NCI-H526 (cell line): Measurements from ENCODE around the gene DDIT3.
A peak's percentile ranks its signal among the peaks of the same experiment; 100 is the strongest.
"Not testable (repeated sequence)": the region's sequence is repeated elsewhere in the genome, so short reads cannot be mapped to it uniquely, and the experiment has no call there.

ENCODE experiments used
- DNase-seq, 2 experiments: peaks; one replicate each; lab custom pipeline; 2025; lab: John Stamatoyannopoulos, UW

The DDIT3 gene

DNA sequence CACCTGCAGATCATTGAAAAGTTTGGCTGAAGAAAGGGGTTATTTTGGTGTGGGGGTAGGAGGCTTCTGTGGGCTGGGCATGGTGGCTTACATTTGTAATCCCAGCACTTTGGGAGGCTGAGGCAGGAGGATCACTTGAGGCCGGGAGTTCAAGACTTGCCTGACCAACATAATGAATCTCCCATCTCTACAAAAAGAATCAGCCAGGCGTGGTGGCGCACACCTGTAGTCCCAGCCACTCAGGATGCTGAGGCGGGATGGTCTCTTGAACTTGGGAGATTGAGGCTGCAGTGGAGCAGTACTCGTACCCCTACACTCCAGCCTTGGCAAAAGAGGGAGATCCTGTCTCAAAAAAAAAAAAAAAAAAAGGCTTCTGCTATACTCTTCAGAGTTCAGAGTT is 7.0 kb downstream of the DDIT3 start:
- no peak for DNase-seq

DNA sequence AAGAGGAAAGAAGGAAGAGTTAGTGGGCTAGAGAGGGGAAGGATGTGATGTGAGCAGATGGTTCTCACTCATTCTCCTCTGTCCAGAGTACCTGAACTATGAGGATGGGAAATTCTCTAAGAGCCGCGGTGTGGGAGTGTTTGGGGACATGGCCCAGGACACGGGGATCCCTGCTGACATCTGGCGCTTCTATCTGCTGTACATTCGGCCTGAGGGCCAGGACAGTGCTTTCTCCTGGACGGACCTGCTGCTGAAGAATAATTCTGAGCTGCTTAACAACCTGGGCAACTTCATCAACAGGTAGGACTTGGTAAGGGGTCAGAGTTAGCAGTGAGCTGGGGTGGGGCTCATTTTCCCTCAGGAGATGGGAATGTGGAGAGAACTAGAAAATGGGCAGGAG is 7.6 kb downstream of the DDIT3 start:
- DNase-seq, result no peak

DNA sequence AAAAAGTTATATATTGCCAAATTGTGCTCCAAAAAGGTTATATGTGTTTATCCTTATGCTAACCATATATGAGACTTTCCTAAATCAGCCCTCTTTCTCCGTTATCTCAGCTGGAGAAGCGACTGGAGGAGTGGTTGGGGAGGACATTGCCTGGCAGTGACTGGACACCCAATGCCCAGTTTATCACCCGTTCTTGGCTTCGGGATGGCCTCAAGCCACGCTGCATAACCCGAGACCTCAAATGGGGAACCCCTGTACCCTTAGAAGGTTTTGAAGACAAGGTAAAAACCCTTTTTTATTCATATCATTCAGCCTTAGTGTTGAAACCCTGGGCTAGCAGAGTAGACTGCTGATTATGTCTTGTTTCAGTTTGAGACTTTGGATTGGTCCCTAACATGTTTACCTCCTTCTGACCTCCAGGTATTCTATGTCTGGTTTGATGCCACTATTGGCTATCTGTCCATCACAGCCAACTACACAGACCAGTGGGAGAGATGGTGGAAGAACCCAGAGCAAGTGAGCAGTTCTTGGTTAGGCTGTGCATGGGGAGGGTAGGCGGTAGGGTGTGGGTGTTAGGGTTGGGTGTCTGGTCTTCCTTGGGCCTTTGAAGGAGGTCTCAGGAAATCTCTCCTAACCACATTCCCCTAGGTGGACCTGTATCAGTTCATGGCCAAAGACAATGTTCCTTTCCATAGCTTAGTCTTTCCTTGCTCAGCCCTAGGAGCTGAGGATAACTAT is 8.6 kb downstream of the DDIT3 start:
- no peak for DNase-seq

DNA sequence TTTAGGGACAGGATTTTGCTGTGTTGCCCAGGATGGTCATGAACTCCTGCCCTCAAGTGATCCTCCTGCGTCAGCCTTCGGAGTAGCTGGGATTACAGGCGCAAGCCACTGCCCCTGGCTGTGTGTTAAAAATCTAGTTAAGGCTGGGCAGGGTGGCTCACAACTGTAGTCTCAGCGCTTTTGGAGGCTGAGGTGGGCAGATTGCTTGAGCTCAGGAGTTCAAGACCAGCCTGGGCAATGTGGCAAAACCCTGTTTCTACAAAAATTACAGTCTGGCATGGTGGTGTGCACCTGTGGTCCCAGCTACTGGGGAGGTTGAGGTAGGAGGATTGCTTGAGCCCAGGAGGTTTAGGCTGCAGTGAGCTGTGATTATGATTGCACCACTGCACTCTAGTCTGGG is 9.2 kb downstream of the DDIT3 start:
- no peak for DNase-seq

DNA sequence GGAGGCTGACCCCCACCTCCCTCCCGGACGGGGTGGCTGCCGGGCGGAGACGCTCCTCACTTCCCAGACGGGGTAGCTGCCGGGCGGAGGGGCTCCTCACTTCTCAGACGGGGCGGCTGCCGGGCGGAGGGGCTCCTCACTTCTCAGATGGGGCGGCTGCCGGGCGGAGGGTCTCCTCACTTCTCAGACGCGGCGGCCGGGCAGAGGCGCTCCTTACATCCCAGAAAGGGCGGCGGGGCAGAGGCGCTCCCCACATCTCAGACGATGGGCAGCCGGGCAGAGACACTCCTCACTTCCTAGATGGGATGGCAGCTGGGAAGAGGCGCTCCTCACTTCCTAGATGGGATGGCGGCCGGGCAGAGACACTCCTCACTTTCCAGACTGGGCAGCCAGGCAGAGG is 12.5 kb downstream of the DDIT3 start:
- DNase-seq, result not testable (repeated sequence)

DNA sequence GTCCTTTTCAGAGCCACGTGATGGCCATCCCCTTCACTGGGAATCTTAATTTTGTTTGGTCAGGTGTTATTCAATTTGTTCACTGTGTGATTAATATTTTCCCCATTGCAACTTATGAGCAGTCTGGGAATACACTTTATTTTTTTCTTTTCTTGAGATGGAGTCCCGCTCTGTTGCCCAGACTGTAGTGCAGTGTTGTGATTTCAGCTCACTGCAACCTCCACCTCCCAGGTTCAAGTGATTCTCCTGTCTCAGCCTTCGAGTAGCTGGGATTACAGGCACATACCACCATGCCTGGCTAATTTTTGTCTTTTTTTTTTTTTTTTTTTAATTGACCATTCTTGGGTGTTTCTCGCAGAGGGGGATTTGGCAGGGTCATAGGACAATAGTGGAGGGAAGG is 13.8 kb downstream of the DDIT3 start:
- not testable (repeated sequence) for DNase-seq

DNA sequence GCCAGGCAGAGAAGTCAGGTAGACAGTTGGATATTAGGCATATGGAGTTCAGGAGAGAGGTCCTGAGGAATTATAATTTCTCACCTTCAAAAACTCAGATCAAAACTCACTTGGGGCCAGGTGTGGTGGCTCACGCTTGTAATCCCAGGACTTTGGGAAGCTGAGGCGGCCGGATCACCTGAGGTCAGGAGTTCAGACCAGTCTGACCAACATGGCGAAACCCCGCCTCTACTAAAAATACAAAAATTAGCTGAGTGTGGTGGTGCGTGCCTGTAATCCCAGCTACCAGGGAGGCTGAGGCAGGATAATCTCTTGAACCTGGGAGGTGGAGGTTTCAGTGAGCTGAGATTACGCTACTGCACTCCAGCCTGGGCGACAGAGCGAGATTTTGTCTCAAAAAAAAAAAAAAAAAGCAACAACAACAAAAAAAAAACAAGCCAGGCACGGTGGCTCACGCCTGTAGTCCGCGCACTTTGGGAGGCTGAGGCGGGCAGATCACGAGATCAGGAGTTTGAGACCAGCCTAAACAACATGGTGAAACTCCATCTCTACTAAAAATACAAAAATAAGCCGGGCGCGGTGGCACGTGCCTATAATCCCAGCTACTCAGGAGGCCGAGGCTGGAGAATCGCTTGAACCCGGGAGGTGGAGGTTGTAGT is 17.9 kb downstream of the DDIT3 start:
- DNase-seq, result not testable (repeated sequence)

DNA sequence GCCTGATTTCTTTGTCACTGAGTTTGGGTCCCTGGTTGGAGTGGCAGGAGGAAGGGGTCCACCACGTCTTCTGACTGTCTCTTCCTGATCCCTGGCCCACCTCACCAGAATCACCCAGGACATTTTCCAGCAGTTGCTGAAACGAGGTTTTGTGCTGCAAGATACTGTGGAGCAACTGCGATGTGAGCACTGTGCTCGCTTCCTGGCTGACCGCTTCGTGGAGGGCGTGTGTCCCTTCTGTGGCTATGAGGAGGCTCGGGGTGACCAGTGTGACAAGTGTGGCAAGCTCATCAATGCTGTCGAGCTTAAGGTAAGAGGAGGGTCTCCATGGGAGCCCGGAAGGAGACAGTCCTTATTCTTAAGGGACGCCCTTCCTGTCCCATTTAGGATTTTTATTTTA is 20.1 kb downstream of the DDIT3 start:
- no peak for DNase-seq

DNA sequence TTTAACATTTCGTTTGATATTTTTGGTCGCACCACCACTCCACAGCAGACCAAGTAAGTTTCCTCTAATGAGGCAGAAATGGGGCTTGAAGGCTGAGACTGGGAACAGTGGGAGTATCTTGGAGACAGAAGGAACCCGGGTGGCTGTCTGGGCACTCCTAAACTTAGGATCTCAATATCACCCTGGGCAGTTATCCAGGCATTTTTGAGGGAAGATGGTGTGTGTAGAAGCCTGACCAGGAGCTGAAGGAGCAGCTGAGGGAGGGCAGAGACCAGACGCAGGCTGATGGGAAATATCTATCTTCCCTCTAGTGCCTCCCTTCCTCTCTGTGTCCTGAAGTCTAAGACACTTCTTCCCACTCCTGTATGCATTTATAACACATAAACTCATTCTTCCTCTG is 21.7 kb downstream of the DDIT3 start:
- DNase-seq, result no peak

DNA sequence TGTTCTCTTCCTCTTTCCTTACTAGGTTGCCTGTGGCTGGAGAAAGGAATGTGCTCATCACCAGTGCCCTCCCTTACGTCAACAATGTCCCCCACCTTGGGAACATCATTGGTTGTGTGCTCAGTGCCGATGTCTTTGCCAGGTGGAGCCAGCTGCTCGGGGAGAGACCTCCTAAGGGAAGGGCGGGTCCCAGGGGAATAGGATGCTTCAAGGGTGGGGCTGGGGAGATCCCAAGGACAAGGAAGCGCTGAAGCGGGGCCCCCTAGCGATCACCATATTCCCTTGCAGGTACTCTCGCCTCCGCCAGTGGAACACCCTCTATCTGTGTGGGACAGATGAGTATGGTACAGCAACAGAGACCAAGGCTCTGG is 22.2 kb downstream of the DDIT3 start:
- DNase-seq, result peak in 1 of 2 experiments; percentile 41

DNA sequence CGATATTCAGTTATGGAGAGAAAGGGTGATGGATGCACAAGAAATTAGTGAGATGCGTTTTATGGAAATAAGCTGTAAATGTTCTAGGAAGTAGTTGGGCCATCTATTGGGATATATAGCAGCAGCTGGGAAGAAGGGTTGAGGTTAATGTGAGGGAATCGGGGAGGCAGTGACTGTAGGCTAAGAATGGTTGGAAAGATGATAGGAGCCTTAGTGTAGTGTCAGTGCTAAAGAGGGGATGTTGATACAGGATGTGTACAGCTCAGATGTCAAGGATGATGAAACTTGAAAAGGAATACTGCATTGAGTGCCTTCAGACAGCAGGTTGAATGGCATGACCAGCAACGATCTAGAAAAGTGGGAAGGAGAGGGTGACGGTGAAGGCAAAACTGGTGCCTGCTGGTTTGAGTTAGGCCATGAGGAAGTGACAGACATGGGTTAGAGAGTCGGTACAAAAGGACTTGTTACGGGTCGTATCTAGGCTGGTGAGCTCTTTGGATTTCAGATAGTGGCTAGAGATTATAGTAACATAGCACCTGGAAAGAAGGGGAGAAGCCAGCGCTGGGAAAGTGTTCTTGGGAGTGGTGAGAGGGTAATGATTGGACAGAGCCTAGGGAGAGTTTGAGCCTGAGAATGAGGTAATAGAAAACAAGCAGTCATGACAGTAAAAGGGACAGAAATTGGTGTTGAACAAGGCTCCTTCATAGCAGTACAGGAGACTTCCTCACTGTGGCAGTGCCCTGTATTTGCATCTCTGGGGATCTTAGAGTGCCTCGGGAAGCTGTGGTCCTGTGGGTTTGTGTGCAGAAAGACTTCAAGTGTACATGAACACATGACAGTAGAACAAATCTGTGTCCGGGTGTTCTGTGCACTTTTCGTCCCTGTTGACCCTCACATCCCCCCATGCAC is 22.8 kb downstream of the DDIT3 start:
- DNase-seq, result no peak

DNA sequence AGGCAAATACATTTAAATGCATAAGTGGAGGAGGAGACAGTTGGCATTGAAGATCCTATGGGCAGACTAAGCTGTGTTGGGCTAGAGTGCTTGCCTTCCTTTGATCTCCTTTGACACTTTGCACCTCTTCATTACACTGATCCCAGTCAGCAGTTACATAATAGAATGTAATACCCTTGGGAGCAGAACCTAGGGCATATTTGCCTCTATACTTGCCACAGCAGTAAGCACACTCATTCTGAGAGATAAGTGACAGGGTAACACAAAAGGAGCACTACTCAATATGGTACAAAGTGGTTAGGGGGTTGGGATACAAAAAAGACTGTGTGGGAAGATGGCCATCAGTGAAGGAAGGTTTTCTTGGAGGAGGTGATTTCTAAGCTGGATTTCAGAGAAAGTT is 23.5 kb downstream of the DDIT3 start:
- DNase-seq, result no peak

DNA sequence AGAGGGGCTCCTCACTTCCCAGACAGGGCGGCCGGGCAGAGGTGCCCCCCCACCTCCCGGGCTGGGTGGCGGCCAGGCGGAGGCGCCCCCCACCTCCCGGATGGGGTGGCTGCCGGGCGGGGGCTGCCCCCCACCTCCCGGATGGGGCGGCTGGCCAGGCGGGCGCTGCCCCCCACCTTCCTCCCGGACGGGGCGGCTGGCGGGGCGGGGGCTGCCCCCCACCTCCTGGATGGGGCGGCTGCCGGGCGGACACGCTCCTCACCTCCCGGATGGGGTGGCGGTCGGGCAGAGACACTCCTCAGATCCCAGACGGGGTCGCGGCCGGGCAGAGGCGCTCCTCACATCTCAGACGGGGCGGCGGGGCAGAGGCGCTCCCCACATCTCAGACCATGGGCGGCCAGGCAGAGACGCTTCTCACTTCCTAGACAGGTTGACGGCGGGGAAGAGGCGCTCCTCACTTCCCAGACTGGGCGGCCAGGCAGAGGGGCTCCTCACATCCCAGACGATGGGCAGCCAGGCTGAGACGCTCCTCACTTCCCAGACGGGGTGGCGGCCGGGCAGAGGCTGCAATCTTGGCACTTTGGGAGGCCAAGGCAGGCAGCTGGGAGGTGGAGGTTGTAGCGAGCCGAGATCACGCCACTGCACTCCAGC is 25.1 kb downstream of the DDIT3 start:
- not testable (repeated sequence) for DNase-seq

DNA sequence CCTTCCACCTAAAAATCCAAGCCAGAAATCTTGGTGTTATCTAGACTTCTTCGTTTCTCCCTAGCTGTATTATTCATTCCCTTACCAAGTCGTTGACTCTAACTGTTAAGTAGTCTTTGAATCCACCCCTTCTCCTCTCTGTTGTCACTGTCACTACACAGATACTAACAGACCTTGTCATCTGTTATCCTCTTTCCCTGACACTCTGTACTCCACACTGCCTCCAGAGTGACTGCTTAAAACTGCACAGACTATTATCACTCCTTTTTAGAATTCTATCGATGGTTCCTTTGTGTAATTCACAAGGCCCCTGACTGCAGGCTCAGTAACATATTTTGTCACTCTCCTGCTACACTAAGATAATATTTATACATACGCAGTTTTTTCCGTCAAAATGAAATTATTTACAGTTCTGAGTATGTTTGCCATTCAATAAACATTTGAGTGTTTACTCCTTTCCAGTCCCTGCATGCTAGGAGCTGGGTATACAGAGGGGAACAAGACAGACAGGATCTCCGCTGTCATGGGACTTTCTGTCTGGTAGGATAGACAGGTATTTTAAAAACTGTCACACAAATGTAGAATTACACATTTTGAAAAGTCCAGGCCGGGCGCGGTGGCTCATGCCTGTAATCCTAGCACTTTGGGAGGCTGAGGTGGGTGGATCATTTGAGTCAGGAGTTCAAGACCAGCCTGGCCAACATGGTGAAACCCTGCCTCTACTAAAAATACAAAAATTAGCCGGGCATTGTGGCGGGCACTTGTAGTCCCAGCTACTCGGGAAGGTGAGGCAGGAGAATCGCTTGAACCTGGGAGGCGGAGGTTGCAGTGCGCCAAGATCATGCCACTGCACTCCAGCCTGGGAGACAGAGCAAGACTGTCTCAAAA is 28.7 kb downstream of the DDIT3 start:
- DNase-seq, result no peak

DNA sequence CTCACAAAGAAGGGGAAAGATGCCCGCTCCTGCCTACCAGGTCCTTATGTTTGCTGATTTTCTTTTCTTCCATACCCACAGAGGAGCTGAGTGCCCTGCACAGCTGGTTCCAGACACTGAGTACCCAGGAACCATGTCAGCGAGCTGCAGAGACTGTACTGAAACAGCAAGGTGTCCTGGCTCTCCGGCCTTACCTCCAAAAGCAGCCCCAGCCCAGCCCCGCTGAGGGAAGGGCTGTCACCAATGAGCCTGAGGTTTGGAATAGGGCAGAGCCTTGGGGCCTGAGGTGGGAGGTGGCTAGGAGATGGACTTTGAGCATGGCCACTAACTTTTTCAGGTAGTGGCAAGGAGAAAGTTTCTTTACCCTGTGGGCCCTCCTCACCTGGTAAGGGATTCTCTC is 30.2 kb downstream of the DDIT3 start:
- DNase-seq, result no peak

DNA sequence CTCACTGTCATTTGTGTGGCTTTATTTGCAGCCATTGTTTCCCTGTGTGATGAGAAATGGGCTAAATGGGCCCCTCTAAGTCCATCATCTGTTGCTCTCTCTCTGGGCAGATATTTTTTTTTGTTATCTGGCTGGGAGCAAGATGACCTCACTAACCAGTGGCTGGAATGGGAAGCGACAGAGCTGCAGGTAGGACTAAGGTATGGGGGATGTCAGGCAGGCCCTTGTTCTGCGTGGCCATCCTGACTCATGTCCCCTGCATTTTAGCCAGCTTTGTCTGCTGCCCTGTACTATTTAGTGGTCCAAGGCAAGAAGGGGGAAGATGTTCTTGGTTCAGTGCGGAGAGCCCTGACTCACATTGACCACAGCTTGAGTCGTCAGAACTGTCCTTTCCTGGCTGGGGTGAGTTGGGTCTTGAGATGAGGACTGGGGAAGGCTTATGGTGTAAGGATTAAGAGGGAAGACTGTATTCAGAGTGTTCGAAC is 31.1 kb downstream of the DDIT3 start:
- no peak for DNase-seq

DNA sequence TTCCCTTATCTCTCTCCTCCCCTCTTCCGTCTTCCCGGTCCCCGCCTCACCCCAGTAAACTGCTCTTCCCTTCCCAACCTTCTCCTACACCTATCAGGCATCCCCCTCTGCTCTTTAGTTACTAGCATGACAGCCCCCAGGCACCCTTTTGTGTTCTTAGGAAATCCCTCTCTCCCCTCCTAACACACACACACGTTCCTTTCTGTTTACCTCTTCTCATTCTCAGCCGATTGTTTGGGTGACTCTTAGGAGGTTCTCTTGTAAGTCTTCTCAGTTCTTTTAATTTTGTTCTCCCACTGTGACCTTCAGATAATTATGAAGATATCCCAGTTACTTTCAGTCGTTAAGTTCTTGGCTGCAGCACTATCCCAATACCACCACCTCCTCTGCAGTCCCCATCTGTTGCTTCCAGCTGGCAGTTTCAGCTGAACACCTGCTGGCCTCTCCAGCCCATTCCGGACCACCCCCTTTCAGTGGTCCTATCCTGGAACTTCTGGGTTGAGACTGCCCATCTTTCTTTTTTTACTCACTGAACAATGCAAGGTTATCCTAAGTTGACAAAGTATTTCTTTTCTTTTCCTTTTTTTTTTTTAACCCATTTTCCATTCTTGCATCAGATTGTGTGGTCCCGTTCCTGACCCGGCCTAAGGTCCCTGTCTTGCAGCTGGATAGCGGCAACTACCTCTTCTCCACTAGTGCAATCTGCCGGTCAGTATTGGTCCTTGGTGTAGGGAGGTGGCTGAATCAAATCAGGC is 31.7 kb downstream of the DDIT3 start:
- DNase-seq, result no peak

DNA sequence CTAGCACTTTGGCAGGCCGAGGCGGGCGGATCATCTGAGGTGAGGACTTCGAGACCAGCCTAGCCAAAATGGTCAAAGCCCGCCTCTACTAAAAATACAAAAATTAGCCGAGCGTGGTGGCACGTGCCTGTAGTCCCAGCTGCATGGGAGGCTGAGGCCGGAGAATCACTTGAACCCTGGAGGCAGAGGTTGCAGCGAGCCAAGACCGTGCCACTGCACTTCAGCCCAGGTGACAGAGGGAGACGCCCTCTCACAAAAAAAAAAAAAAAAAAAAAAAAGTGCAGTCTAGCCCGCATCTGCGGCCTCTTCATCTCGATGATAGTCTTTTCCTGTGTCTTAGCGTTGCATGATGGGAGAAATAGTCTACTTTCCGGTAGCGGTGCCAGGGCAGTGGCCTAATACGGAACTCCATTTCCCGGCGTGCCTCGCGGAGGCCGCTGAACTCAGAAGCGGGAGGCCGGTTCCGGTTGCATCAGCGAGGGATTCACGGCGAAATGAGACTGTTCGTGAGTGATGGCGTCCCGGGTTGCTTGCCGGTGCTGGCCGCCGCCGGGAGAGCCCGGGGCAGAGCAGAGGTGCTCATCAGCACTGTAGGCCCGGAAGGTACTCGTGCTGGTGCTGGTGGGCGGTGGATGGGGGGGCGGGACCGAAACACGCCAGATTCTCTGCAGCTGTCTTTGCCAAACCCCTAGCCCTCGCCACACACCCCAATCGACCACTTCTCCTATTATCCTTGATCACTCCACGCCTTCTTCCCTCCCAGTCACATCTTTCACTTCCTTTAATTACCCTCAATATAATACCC is 32.5 kb downstream of the DDIT3 start, which contains the start of gene MARS1:
Gene MARS1, plus strand, starts transcription at position 472 of the 805 bp plus-strand sequence. Its CDS starts 23 bp downstream, at position 495.
- peak; percentile 93 to 98 for DNase-seq

DNA sequence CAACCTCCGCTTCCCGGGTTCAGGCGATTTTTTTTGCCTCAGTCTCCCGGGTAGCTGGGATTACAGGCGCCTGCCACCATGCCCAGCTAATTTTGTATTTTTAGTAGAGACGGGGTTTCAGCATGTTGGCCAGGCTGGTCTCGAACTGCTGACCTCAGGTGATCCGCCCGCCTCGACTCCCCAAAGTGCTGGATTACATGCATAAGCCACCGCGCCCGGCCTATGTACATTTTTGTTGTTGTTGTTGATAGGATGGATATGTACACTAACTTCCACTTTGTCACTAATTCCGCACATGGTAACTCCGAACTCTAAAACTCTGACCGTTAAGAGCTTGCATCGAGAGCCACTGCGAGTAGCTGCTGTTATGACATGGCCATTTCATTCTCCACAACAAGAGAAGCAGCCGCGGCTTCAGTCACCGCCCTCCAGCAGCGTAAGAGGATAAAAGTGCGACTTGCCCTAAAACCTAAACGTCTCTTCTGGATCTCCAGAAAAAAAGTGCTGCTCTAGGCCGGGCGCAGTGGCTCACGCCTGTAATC is 33.2 kb downstream of the DDIT3 start:
- no peak for DNase-seq
